GM12874 (cell line): ENCODE results near the gene KIF5C.
A peak's percentile ranks its signal among the peaks of the same experiment; 100 is the strongest.

Source experiments
- TF ChIP-seq, protein P1 (sequence below): IDR thresholded peaks from 2 replicates; pipeline ENCODE4 v1.5.1; 2011; ENCODE audit warnings: low read depth, mild to moderate bottlenecking, control low read depth, low read length, moderate library complexity; ENCODE audit not compliant: insufficient read depth

Gene KIF5C

DNA sequence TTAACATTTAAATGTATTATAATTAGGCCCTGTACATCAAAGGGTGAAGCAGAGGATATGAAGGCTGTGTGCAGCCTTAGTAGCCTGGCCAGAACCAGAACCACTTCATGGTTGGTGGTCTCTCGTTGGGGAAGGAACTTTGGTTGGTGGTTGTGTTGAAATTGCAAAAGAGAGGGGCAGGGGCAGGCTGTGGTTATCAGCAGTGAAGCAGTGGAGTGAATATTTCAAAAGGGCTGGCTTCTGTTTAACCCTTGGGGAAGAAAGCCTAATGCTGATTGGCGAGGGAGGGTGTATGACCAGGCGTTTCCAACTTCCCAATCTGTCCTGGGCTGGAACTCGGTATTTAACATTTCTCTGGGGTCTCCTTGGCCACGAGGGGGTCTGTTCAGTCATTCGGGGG is 112.3 kb downstream of the KIF5C start:
- TF ChIP-seq, protein P1, sequence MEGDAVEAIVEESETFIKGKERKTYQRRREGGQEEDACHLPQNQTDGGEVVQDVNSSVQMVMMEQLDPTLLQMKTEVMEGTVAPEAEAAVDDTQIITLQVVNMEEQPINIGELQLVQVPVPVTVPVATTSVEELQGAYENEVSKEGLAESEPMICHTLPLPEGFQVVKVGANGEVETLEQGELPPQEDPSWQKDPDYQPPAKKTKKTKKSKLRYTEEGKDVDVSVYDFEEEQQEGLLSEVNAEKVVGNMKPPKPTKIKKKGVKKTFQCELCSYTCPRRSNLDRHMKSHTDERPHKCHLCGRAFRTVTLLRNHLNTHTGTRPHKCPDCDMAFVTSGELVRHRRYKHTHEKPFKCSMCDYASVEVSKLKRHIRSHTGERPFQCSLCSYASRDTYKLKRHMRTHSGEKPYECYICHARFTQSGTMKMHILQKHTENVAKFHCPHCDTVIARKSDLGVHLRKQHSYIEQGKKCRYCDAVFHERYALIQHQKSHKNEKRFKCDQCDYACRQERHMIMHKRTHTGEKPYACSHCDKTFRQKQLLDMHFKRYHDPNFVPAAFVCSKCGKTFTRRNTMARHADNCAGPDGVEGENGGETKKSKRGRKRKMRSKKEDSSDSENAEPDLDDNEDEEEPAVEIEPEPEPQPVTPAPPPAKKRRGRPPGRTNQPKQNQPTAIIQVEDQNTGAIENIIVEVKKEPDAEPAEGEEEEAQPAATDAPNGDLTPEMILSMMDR: no peak

DNA sequence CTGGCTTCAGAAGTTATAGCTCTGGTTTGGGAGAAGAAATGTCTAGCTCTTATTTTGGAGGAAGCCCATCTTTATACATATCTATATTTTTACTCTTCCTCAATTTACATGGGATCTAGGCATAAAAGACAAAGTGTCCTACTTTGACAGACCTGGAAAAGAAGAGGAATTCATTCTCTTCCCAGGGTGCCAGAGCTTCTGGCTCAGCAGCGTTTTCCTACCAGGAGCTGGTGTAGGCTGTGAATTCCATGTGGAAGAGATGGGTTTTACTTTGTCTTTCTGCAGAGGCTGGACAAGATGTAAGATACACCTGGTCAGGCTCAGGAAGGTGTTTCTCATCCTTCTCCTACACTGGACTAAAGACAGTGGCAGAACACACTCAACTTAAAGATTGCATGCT is 113.3 kb downstream of the KIF5C start:
- TF ChIP-seq, protein P1: no peak

DNA sequence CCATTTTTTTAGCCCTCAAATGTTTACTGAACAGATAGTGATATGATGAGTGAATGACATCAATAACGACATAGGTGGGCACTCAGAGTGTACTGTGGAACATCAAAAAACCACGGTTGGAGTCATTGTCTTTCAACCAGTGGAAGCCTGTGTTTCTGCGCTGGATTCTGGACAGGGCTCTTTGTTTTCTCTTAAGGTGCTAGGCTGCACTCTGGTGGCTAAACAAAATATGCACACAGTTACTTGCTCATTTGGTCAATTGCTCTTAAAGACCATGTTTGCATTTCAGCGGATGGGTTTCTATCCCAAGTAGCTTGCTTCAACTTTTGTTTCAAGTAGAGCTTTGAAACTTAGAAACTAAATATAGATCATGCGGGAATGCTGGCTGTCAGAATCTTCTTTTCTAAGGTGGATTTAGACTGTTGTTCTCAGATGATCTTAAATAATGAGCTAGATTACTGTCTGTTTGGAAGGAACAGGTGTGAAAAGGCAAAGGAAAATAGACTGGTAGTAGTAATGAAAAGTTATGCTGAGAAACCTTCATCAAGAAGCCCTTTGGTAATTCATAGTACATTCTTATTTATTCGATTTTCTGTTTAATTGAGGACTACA is 115.0 kb downstream of the KIF5C start:
- TF ChIP-seq, protein P1: peak; percentile 61

GRCh38 chr2:148990968-148991367 is 115.9 kb downstream of the KIF5C start:
- TF ChIP-seq, protein P1: no peak

DNA sequence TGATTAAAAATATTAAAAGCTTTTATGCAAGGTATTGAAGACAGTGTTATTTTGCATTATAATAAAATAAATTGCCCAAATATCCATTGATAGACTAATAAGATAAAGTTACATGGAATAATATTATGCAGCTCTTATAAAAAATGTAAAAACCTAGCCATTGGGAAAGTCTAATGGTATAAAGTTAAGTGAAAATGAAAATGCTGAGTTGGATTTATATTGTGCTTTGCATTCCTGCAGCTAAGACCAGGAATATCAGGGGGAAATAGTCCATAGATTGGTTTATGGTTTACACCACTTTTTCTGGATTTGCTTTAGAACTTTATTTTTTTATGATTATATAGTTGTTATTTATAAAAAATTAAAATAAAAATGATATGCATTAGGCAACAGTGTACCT is 117.4 kb downstream of the KIF5C start:
- TF ChIP-seq, protein P1: no peak

GRCh38 chr2:148993351-148993750 is 118.3 kb downstream of the KIF5C start:
- TF ChIP-seq, protein P1: no peak

DNA sequence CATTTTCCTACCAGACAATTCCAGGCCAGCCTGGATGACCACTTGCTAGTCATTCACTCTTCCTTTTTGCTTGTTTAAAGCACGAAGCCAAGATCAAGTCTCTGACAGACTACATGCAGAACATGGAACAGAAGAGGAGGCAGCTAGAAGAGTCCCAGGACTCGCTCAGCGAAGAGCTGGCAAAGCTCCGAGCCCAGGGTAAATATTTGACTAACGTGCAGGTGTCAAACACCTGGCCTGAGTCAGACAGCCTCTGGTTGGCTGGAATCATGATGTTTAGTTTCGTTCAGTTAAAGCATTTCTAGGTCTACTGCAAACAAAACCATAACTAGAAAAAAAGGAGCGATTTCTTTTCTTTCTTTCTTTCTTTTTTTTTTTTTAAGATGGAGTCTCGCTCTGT is 119.3 kb downstream of the KIF5C start:
- TF ChIP-seq, protein P1: no peak
